ENCODE data around the gene IP6K2.

IP6K2 gene

GRCh38 chr3:48689384-48689783, 27.6 kb downstream of the IP6K2 start:
- no peak for DNase-seq (ENCODE audit: low read depth in 1 of 2, low spot score in 1 of 2)

- DNase-seq (ENCODE audit: low read depth in 1 of 2, low spot score in 1 of 2): no peak
Measured at GRCh38 chr3:48688737-48689075, 28.3 kb downstream of the IP6K2 start.

GRCh38 chr3:48688032-48688736, 28.8 kb downstream of the IP6K2 start:
- DNase-seq (ENCODE audit: low read depth in 1 of 2, low spot score in 1 of 2): no peak

- DNase-seq (ENCODE audit: low read depth in 1 of 2, low spot score in 1 of 2): no peak
Measured at GRCh38 chr3:48687220-48687678, 29.8 kb downstream of the IP6K2 start.

GRCh38 chr3:48686538-48687219, 30.3 kb downstream of the IP6K2 start:
- DNase-seq (ENCODE audit: low read depth in 1 of 2, low spot score in 1 of 2): no peak

- DNase-seq (ENCODE audit: low read depth in 1 of 2, low spot score in 1 of 2): peak; percentile 86 to 89
Measured at GRCh38 chr3:48685603-48686511, 31.2 kb downstream of the IP6K2 start, which contains the start of gene NCKIPSD. NCKIPSD (minus strand) TSS chr3:48685915; CDS start chr3:48685807, 108 bp downstream.

GRCh38 chr3:48685293-48685602, 31.8 kb downstream of the IP6K2 start:
- DNase-seq (ENCODE audit: low read depth in 1 of 2, low spot score in 1 of 2): no peak

GRCh38 chr3:48684480-48685143, 32.4 kb downstream of the IP6K2 start:
- no peak for DNase-seq (ENCODE audit: low read depth in 1 of 2, low spot score in 1 of 2)

GRCh38 chr3:48684054-48684349, 33.0 kb downstream of the IP6K2 start:
- no peak for DNase-seq (ENCODE audit: low read depth in 1 of 2, low spot score in 1 of 2)

- DNase-seq (ENCODE audit: low read depth in 1 of 2, low spot score in 1 of 2): no peak
Measured at GRCh38 chr3:48682786-48683185, 34.2 kb downstream of the IP6K2 start.

GRCh38 chr3:48681974-48682610, 34.9 kb downstream of the IP6K2 start:
- DNase-seq (ENCODE audit: low read depth in 1 of 2, low spot score in 1 of 2): no peak

GRCh38 chr3:48681541-48681880, 35.5 kb downstream of the IP6K2 start:
- no peak for DNase-seq (ENCODE audit: low read depth in 1 of 2, low spot score in 1 of 2)

- no peak for DNase-seq (ENCODE audit: low read depth in 1 of 2, low spot score in 1 of 2)
Measured at GRCh38 chr3:48680811-48681540, 36.0 kb downstream of the IP6K2 start.

GRCh38 chr3:48679411-48680391, 37.3 kb downstream of the IP6K2 start:
- no peak for DNase-seq (ENCODE audit: low read depth in 1 of 2, low spot score in 1 of 2)

- no peak for DNase-seq (ENCODE audit: low read depth in 1 of 2, low spot score in 1 of 2)
Measured at GRCh38 chr3:48678566-48679380, 38.2 kb downstream of the IP6K2 start.

GRCh38 chr3:48678056-48678455, 39.0 kb downstream of the IP6K2 start:
- no peak for DNase-seq (ENCODE audit: low read depth in 1 of 2, low spot score in 1 of 2)

- no peak for DNase-seq (ENCODE audit: low read depth in 1 of 2, low spot score in 1 of 2)
Measured at GRCh38 chr3:48674505-48674904, 42.5 kb downstream of the IP6K2 start.

- no peak for DNase-seq (ENCODE audit: low read depth in 1 of 2, low spot score in 1 of 2)
Measured at GRCh38 chr3:48672522-48672921, 44.5 kb downstream of the IP6K2 start.
